Body of pancreas (tissue), 4 donors: ENCODE measurements around the gene UBE2J1.
"Not testable (repeated sequence)": the region's sequence is repeated elsewhere in the genome, so short reads cannot be mapped to it uniquely, and the experiment has no call there.

Experiments used
- CTCF ChIP-seq, 7 experiments: fragments of 450-650 bp in 4 of 7; fragments of 200-600 bp in 3 of 7; sonication (generic) in 3 of 7; IDR thresholded peaks; one replicate each; pipeline ENCODE4 v1.5.1; 2016 to 2019; ENCODE audit warnings: antibody characterized with exemption in 7 of 7
- POLR2A ChIP-seq, 3 donors: fragments of 450-650 bp; IDR thresholded peaks; one replicate each; pipeline ENCODE4 v1.6.1; 2016; ENCODE audit warnings: antibody characterized with exemption in 3 of 3, mild to moderate bottlenecking in 2 of 3

GRCh38 chr6:89295116-89295515 is 57.4 kb downstream of the UBE2J1 start:
- not testable (repeated sequence) for TF ChIP-seq POLR2A, CTCF (IDR thresholded peaks at IDR 0.05)
